GM21619 (cell line): Measurements from ENCODE around the gene RGS10.
"Not testable (repeated sequence)": the region's sequence is repeated elsewhere in the genome, so short reads cannot be mapped to it uniquely, and the experiment has no call there.

Experiments
- ATAC-seq: cut with Tn5 transposase; IDR thresholded peaks from one replicate; pipeline ENCODE4 v1.9.1; 2021; ENCODE audit not compliant: unreplicated experiment

RGS10 gene

GRCh38 chr10:119539359-119539825 is 3.1 kb downstream of the RGS10 start:
- ATAC-seq: no peak

- no peak for ATAC-seq
Observed at GRCh38 chr10:119538632-119539358, 3.7 kb downstream of the RGS10 start.

GRCh38 chr10:119537953-119538630 is 4.4 kb downstream of the RGS10 start:
- ATAC-seq: no peak

GRCh38 chr10:119536508-119537025 is 6.0 kb downstream of the RGS10 start:
- ATAC-seq: no peak

- ATAC-seq: no peak
Observed at GRCh38 chr10:119535837-119536507, 6.5 kb downstream of the RGS10 start.

GRCh38 chr10:119535305-119535704 is 7.2 kb downstream of the RGS10 start:
- ATAC-seq: no peak

- ATAC-seq: no peak
Observed at GRCh38 chr10:119533473-119533872, 9.0 kb downstream of the RGS10 start.

GRCh38 chr10:119532791-119533190 is 9.7 kb downstream of the RGS10 start:
- ATAC-seq: not testable (repeated sequence)

- ATAC-seq: not testable (repeated sequence)
Observed at GRCh38 chr10:119532251-119532650, 10.3 kb downstream of the RGS10 start.

- ATAC-seq: no peak
Observed at GRCh38 chr10:119531067-119531466, 11.5 kb downstream of the RGS10 start.

GRCh38 chr10:119528663-119529237 is 13.8 kb downstream of the RGS10 start:
- ATAC-seq: not testable (repeated sequence)

GRCh38 chr10:119526621-119527592 is 15.6 kb downstream of the RGS10 start:
- no peak for ATAC-seq

- no peak for ATAC-seq
Observed at GRCh38 chr10:119526149-119526548, 16.4 kb downstream of the RGS10 start.

- no peak for ATAC-seq
Observed at GRCh38 chr10:119525116-119525515, 17.4 kb downstream of the RGS10 start.

GRCh38 chr10:119524720-119525070 is 17.8 kb downstream of the RGS10 start:
- ATAC-seq: no peak

- ATAC-seq: no peak
Observed at GRCh38 chr10:119523895-119524719, 18.4 kb downstream of the RGS10 start.

GRCh38 chr10:119522747-119523426 is 19.6 kb downstream of the RGS10 start:
- no peak for ATAC-seq

GRCh38 chr10:119521443-119522204 is 20.9 kb downstream of the RGS10 start:
- no peak for ATAC-seq
